ENCODE measurements around the gene GSTA2.
"Not testable (repeated sequence)": the region's sequence is repeated elsewhere in the genome, so short reads cannot be mapped to it uniquely, and the experiment has no call there.

Gene GSTA2

DNA sequence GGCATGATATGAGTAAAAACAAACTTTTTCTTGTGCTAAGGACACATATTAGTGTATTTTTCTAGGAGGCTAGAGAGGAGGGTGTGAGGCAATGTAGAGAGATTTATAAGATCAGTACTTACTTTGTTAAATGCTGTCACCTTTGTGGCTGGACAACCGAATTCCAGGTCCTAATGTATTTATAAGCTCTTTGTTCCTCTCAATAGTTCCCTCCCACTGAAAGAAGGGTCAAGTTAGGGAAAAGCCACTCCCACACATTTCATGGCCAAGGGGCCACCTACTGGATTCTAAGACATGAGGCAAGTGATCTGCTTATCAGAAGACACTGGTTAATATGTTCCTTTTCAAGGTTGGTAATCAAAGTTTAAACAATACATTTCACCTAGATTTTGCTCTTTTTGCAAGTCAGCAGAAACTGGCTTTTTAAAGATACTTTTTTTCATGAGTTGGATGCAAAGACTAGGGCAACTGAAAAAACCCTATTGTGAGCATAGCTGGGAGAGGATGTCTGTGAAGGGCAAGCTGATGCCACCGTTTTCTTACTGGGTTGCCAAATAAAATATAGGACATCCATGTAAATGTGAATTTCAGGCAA lies at the start of gene GSTA2:
GSTA2 (minus strand) TSS at position 154 of the 595 bp plus-strand sequence. CDS start 5,528 bp downstream, outside the sequence.
- H3K27ac Mint-ChIP-seq; H3K36me3 Mint-ChIP-seq (ENCODE audit: low read depth): not testable (repeated sequence)

DNA sequence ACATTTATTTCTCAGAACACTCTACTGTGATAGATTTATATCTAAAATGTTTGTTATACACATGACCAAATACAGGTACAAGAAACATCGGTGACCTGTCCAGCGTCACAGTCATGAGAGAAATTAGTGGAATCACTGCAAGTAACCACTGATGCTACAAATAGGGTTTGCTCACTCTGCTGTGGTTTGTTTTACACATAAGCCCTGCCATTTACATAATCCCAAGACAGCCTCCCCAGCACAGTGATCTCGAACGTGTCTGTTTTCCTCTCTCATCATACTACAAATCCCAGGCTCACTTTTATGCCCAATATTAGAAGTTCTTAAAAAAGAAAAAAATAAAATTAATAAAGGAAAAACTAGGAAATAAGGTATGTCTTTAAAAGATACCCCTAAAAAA lies 46.5 kb upstream of the GSTA2 start:
- H3K4me3 Mint-ChIP-seq; H3K36me3 Mint-ChIP-seq (ENCODE audit: low read depth); H3K27ac Mint-ChIP-seq; H3K4me1 Mint-ChIP-seq; H3K27me3 Mint-ChIP-seq (ENCODE audit: low read depth); H3K9me3 Mint-ChIP-seq: not testable (repeated sequence)

More for the DNA sequence above, at the start of gene GSTA2:
- not testable (repeated sequence) for H3K4me3 Mint-ChIP-seq; H3K4me1 Mint-ChIP-seq; H3K27me3 Mint-ChIP-seq (ENCODE audit: low read depth); H3K9me3 Mint-ChIP-seq

DNA sequence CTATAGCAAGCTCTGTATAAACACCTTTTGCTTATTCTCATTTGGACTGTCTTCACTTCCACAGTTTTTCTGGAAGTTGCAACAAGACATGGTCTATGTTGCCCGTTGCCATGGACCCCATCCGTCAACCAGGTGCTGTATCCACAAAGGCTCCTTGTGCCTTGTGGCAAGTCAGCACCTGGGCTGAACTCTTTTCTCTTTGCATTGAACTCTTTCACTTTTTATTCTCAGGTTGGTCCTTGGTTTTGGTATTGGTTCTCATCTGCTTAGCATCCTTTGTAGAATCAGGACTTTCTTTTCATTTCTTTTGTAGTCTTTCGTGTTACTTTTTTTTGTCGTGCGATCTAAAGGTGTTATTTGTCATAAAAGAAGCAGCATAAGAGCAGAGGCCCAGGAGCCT lies 45.4 kb upstream of the GSTA2 start:
- TF ChIP-seq, protein P1, sequence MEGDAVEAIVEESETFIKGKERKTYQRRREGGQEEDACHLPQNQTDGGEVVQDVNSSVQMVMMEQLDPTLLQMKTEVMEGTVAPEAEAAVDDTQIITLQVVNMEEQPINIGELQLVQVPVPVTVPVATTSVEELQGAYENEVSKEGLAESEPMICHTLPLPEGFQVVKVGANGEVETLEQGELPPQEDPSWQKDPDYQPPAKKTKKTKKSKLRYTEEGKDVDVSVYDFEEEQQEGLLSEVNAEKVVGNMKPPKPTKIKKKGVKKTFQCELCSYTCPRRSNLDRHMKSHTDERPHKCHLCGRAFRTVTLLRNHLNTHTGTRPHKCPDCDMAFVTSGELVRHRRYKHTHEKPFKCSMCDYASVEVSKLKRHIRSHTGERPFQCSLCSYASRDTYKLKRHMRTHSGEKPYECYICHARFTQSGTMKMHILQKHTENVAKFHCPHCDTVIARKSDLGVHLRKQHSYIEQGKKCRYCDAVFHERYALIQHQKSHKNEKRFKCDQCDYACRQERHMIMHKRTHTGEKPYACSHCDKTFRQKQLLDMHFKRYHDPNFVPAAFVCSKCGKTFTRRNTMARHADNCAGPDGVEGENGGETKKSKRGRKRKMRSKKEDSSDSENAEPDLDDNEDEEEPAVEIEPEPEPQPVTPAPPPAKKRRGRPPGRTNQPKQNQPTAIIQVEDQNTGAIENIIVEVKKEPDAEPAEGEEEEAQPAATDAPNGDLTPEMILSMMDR (IDR thresholded peaks at IDR 0.05; ENCODE audit: unreplicated experiment in 3 of 3): no peak
- H3K9me3 Mint-ChIP-seq: peaks cover 3% of the 10 kb centered on the region
- H3K36me3 Mint-ChIP-seq (ENCODE audit: low read depth): no peaks in the 10 kb centered on the region
- no peaks in the 10 kb centered on the region for H3K4me1 Mint-ChIP-seq
- no peak overlapping the region for H3K27ac Mint-ChIP-seq
- no peak overlapping the region for H3K4me3 Mint-ChIP-seq
- H3K27me3 Mint-ChIP-seq (ENCODE audit: low read depth): no peaks in the 10 kb centered on the region

DNA sequence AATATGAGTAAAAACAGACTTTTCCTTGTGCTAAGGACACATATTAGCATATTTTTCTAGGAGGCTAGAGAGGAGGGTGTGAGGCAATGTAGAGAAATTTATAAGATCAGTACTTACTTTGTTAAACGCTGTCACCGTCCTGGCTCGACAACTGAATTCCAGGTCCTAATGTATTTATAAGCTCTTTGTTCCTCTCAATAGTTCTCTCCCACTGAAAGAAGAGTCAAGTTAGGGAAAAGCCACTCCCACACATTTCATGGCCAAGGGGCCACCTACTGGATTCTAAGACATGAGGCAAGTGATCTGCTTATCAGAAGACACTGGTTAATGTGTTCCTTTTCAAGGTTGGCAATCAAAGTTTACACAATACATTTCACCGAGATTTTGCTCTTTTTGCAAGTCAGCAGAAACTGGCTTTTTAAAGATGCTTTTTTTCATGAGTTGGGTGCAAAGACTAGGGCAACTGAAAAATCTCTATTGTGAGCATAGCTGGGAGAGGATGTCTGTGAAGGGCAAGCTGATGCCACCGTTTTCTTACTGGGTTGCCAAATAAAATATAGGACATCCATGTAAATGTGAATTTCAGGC lies 40.5 kb upstream of the GSTA2 start, which contains the start of gene GSTA1:
GSTA1 (minus strand) TSS at position 149 of the 588 bp plus-strand sequence. CDS start 4,549 bp downstream, outside the sequence.
- H3K9me3 Mint-ChIP-seq; H3K27me3 Mint-ChIP-seq (ENCODE audit: low read depth); H3K36me3 Mint-ChIP-seq (ENCODE audit: low read depth); H3K4me1 Mint-ChIP-seq; H3K4me3 Mint-ChIP-seq; H3K27ac Mint-ChIP-seq: not testable (repeated sequence)

DNA sequence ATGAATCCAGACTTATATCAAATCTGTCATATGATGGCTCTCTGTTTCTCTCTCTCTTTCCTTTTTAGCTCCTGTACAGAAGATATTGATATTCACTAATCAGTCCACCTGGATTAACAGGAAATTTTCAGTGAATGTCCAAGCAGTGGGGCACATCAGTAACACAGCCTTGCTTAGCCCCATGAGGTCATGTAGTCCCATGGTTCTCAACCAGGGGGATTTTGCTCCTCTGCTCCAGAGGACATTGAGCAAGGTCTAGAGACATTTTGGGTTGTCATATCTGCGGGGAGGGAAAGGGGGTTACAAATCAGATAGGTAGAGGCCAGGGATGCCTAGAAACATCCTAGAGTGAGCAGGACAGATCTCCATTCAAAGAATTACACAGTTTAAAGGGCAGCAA lies 39.5 kb upstream of the GSTA2 start:
- H3K36me3 Mint-ChIP-seq (ENCODE audit: low read depth): no peaks in the 10 kb centered on the region
- TF ChIP-seq, protein P1 (IDR thresholded peaks at IDR 0.05; ENCODE audit: unreplicated experiment in 3 of 3): no peak
- H3K4me1 Mint-ChIP-seq: no peaks in the 10 kb centered on the region
- H3K27ac Mint-ChIP-seq: no peak overlapping the region
- no peaks in the 10 kb centered on the region for H3K27me3 Mint-ChIP-seq (ENCODE audit: low read depth)
- no peaks in the 10 kb centered on the region for H3K9me3 Mint-ChIP-seq
- no peak overlapping the region for H3K4me3 Mint-ChIP-seq

DNA sequence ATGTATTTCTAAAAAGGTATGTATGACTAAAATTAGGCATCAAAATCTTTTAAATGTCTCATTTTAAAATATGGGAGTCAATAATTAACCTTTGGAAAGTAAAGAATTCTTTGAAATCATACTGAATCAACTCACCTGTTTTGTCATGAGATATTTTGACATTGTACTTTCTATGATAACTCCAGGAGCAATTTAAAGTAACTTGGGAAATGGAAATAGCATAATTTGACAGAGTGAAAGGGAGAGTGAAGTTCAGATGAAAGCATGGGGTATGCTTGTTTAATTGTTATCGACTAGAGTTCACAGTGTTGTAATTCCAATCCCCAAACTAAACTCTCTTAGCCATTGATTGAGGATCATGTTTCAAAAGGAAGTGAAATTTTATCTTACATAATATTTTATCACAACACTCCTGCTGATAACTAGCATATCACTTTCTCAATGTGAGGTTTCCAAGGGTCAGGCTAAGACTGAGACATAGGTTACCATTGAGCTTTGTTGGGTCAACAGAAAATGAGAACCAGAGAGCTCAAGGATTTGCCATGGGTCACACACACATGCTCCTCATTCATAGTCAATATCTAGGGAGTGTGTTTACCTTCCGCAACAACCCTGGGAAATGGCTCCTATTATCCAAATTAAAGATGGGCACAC lies 38.0 kb upstream of the GSTA2 start:
- no peak overlapping the region for H3K4me3 Mint-ChIP-seq
- H3K27ac Mint-ChIP-seq: no peak overlapping the region
- no peaks in the 10 kb centered on the region for H3K27me3 Mint-ChIP-seq (ENCODE audit: low read depth)

DNA sequence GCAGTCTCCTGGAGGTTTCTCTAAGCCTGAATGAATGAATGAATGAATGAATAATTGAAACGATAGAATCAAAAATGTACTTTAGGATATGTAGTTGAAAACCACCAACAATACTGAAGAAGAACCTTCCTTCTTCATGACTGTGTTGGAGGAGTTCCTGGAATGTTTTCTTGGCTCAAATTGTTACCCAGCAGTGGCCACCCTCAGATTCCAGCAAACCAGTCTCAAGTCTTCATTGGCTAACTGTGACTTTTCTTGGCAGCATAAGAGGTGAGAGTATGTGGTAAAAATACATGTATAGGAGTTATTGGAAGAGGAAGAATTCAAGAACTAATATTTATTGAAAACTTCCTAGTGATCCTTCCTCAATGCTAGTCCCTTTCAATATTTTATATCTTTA lies 36.0 kb upstream of the GSTA2 start:
- not testable (repeated sequence) for H3K27me3 Mint-ChIP-seq (ENCODE audit: low read depth); H3K4me1 Mint-ChIP-seq; H3K4me3 Mint-ChIP-seq; H3K27ac Mint-ChIP-seq; H3K36me3 Mint-ChIP-seq (ENCODE audit: low read depth); H3K9me3 Mint-ChIP-seq

More for the DNA sequence above, 38.0 kb upstream of the GSTA2 start:
- H3K4me1 Mint-ChIP-seq: no peaks in the 10 kb centered on the region
- TF ChIP-seq, protein P1 (IDR thresholded peaks at IDR 0.05; ENCODE audit: unreplicated experiment in 3 of 3): no peak
- no peaks in the 10 kb centered on the region for H3K9me3 Mint-ChIP-seq
- no peaks in the 10 kb centered on the region for H3K36me3 Mint-ChIP-seq (ENCODE audit: low read depth)

DNA sequence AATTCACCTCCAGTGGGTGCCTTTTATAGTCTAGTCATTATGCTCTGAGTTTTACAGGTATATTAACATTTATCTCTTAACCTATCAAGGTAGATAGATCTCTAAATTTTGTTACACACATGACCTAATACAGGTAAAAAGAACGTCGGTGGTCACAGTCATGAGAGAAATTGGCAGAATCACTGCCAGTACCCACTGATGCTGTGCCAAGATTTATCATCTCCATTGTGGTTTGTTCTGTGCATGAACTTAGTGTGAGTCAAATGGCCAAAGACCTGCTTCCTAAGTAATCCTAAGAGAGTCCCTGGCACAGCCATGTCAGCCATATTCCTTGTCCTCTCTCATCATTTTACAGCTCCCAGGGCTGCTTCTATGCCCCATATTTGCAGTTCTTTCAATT lies 31.1 kb upstream of the GSTA2 start:
- not testable (repeated sequence) for H3K27me3 Mint-ChIP-seq (ENCODE audit: low read depth); H3K4me3 Mint-ChIP-seq; H3K27ac Mint-ChIP-seq; H3K4me1 Mint-ChIP-seq; H3K36me3 Mint-ChIP-seq (ENCODE audit: low read depth); H3K9me3 Mint-ChIP-seq

Data from nephron (organoid).